Glutamatergic neuron (in vitro differentiated cells): ENCODE results near the gene TRIO. TPM values are rescaled to one million over a fixed set of nuclear protein-coding genes. Genes with fewer than 3 reads are reported as not detected.
"Not testable (repeated sequence)": the region's sequence is repeated elsewhere in the genome, so short reads cannot be mapped to it uniquely, and the experiment has no call there.

Experiments
- DNase-seq: peaks from one replicate; pipeline ENCODE4 v3.0.0; 2022
- H3K27ac Mint-ChIP-seq: one replicate; pipeline ENCODE4 v1.8.0; 2020; ENCODE audit warnings: mild to moderate bottlenecking, mixed read lengths, inconsistent platforms; ENCODE audit not compliant: unreplicated experiment
- H3K27me3 Mint-ChIP-seq: one replicate; pipeline ENCODE4 v1.8.0; 2020; ENCODE audit warnings: mild to moderate bottlenecking, moderate library complexity, mixed read lengths, inconsistent platforms; ENCODE audit not compliant: unreplicated experiment
- H3K36me3 Mint-ChIP-seq: one replicate; pipeline ENCODE4 v1.8.0; 2020; ENCODE audit warnings: mild to moderate bottlenecking, mixed read lengths, inconsistent platforms; ENCODE audit not compliant: unreplicated experiment
- H3K4me1 Mint-ChIP-seq: one replicate; pipeline ENCODE4 v1.8.0; 2020; ENCODE audit warnings: mild to moderate bottlenecking, low read depth, mixed read lengths, inconsistent platforms; ENCODE audit not compliant: unreplicated experiment
- H3K4me3 Mint-ChIP-seq: one replicate; pipeline ENCODE4 v1.8.0; 2020; ENCODE audit warnings: mild to moderate bottlenecking, mixed read lengths, inconsistent platforms; ENCODE audit not compliant: unreplicated experiment
- H3K9me3 Mint-ChIP-seq: one replicate; pipeline ENCODE4 v1.8.0; 2020; ENCODE audit warnings: mild to moderate bottlenecking, moderate library complexity, mixed read lengths, inconsistent platforms; ENCODE audit not compliant: unreplicated experiment
- CTCF ChIP-seq: fragments of 200-600 bp; sonication (generic); IDR thresholded peaks from one replicate; pipeline ENCODE4 v1.5.0; 2021; ENCODE audit not compliant: partially characterized antibody, unreplicated experiment
- long read RNA-seq: library from polyadenylated mRNA; unstranded; transcript quantifications from one replicate; pipeline ENCODE4 v2.0.0, GENCODE V29; 2020; ENCODE audit not compliant: unreplicated experiment
- total RNA-seq: library from RNA; stranded (reverse); fragmentation: NEBNext Ultra II Directional; extraction: Animal tissue kit (Norgen Biotek cat#: 25700); gene quantifications from one replicate; pipeline ENCODE4 v1.2.1, GENCODE V29; 2021; ENCODE audit not compliant: unreplicated experiment

The TRIO gene
- total RNA-seq: 281 TPM
- long read RNA-seq, partial matches to known transcripts: 1 of 5 reads
- long read RNA-seq, other reads (novel, unspliced or antisense): 4 of 5 reads

- DNase-seq: peak; percentile 94
- peak within 1 kb of the TSS; percentile 89 for H3K27ac Mint-ChIP-seq
- peak within 1 kb of the TSS; percentile 90 for H3K4me3 Mint-ChIP-seq
- H3K27me3 Mint-ChIP-seq: peaks cover 20% of the 10 kb centered on the region
- peaks cover 50% of the 10 kb centered on the region for H3K4me1 Mint-ChIP-seq
- H3K9me3 Mint-ChIP-seq: peaks cover 23% of the 10 kb centered on the region
- peak; percentile 25 for TF ChIP-seq CTCF
- H3K36me3 Mint-ChIP-seq: peaks cover 9% of the 10 kb centered on the region
Observed at GRCh38 chr5:14142827-14143545, at the start of gene TRIO. Gene TRIO, plus strand, starts transcription at chr5:14143342. Its CDS starts 384 bp downstream, at chr5:14143726.

- not testable (repeated sequence) for H3K36me3 Mint-ChIP-seq, DNase-seq, H3K27ac Mint-ChIP-seq, H3K27me3 Mint-ChIP-seq, H3K4me3 Mint-ChIP-seq, H3K4me1 Mint-ChIP-seq, H3K9me3 Mint-ChIP-seq
Observed at GRCh38 chr5:14097380-14097779, 45.8 kb upstream of the TRIO start.

- H3K9me3 Mint-ChIP-seq: no peaks in the 10 kb centered on the region
- peaks cover 4% of the 10 kb centered on the region for H3K36me3 Mint-ChIP-seq
- no peaks in the 10 kb centered on the region for H3K4me1 Mint-ChIP-seq
- H3K27me3 Mint-ChIP-seq: peaks cover 1% of the 10 kb centered on the region
- no peak for DNase-seq
- H3K4me3 Mint-ChIP-seq: no peak overlapping the region
- TF ChIP-seq CTCF: no peak
- no peak overlapping the region for H3K27ac Mint-ChIP-seq
Observed at GRCh38 chr5:14097998-14098471, 45.1 kb upstream of the TRIO start.

GRCh38 chr5:14100281-14100680 lies 42.9 kb upstream of the TRIO start:
- no peaks in the 10 kb centered on the region for H3K9me3 Mint-ChIP-seq
- peaks cover 1% of the 10 kb centered on the region for H3K27me3 Mint-ChIP-seq
- TF ChIP-seq CTCF: no peak
- no peak overlapping the region for H3K27ac Mint-ChIP-seq
- H3K4me1 Mint-ChIP-seq: no peaks in the 10 kb centered on the region
- no peak for DNase-seq
- no peak overlapping the region for H3K4me3 Mint-ChIP-seq
- H3K36me3 Mint-ChIP-seq: peaks cover 11% of the 10 kb centered on the region

- Mint-ChIP-seq H3K27ac (no peak overlapping the region), H3K4me3 (no peak overlapping the region), H3K27me3 (peaks cover 1% of the 10 kb centered on the region), H3K9me3 (no peaks in the 10 kb centered on the region), H3K36me3 (peaks cover 11% of the 10 kb centered on the region), H3K4me1 (no peaks in the 10 kb centered on the region)
- no peak for DNase-seq
- no peak for TF ChIP-seq CTCF
Observed at GRCh38 chr5:14101922-14102321, 41.2 kb upstream of the TRIO start.
